RPMI7951 (cell line): ENCODE results near the gene CZIB. TPM values are rescaled to one million over a fixed set of nuclear protein-coding genes. Genes with fewer than 3 reads are reported as not detected.
A peak's percentile ranks its signal among the peaks of the same experiment; 100 is the strongest.
"Not testable (repeated sequence)": the region's sequence is repeated elsewhere in the genome, so short reads cannot be mapped to it uniquely, and the experiment has no call there.

ENCODE experiments used
- DNase-seq: peaks from one replicate; pipeline ENCODE4 v3.0.0-alpha.2; 2012; ENCODE audit warnings: low read depth
- total RNA-seq: library from RNA; depleted of rRNA; stranded (reverse); fragments of >200 nt; shearing (Covaris generic); gene quantifications from 2 replicates; pipeline ENCODE4 v1.2.3, GENCODE V29; 2014; rRNA removed

Gene CZIB
- total RNA-seq, 1 experiment from 2014 or later, result 53.5 TPM

DNA sequence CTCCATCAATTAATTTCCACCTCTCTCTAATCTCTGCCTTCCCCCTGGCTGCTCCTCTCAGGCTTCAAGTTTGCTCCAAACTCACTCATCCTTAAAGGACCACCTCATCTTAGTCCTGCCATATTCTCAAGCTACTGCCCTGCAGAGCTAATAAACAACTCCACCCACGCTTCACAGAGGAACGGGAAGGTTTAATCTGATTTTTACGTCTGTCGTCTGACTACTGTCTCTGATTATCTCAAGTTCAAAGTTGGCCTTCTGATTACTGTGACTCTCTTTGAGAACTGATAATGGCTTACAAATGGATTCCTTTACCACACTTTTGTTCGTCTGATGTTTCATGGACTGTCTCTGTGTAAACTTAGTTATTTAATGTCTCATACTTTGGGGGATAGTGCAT lies 31.4 kb downstream of the CZIB start:
- DNase-seq, result no peak

DNA sequence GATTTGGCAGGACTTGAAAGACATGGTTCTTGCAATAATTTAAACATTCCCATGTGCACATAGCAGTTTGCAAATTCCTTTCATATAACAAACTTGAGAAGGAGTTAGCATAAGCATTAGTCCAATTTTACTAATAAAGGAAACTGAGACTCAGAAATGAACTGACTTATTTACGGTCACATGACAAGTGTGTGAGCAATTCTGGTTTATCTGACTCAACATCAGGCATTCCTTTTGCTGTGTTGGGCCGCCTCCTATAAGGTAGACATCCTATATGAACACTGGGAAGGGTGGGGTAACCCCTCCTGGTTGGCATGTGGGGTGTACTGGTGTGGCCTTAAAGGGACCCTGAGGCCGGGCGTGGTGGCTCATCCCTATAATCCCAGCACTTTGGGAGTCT lies 32.3 kb downstream of the CZIB start:
- no peak for DNase-seq

DNA sequence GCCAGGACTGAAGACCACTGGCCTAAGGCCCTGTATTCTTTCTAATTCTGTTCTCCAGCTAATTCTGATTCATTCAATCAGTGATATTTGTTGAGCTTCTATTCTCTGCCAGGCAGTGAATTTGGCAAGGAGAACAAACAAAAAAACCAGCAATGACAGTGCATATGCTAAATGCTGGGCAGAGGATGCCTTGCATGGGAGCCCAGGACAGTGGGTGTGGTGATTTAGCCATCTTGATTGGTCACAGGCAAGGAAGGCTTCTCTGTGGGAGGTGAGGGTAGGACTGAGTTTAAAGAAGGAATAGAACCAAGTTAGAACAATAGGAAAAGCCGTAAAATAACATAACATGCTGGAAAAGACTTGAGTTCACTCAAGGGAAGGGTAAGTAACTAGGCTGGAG lies 33.0 kb downstream of the CZIB start:
- no peak for DNase-seq

DNA sequence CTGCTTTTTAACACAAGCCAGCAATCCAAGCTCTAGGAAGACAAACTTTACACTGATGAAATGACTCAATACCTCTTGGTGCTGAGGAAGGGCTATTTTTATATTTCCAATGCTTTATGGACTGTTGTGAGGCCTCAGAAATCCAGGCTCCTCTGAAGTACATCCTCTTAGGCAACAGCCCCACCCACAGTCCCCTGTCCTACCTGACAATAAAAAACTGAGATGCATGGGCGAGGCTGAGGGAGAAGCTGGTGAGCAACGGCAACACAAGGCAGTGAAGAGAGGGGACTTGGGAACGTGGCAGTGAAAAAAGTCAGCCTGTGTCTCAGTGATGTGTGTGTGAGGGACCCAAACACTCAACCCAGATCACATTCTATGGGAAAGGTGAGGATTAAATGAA lies 33.9 kb downstream of the CZIB start:
- no peak for DNase-seq

DNA sequence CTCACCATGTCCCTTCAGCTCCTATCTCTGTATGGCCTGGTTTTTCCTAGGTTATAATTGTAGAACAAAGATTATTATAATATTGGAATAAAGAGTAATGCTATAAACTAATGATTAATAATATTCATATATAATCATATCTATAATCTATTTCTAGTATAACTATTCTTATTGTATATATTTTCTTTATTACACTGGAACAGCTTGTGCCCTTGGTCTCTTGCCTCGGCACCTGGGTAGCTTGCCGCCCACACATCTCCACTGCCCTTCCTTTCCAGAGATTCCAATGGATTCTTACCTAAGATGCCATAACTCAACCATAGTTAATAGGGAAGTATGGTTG lies 34.5 kb downstream of the CZIB start:
- DNase-seq, result not testable (repeated sequence)

DNA sequence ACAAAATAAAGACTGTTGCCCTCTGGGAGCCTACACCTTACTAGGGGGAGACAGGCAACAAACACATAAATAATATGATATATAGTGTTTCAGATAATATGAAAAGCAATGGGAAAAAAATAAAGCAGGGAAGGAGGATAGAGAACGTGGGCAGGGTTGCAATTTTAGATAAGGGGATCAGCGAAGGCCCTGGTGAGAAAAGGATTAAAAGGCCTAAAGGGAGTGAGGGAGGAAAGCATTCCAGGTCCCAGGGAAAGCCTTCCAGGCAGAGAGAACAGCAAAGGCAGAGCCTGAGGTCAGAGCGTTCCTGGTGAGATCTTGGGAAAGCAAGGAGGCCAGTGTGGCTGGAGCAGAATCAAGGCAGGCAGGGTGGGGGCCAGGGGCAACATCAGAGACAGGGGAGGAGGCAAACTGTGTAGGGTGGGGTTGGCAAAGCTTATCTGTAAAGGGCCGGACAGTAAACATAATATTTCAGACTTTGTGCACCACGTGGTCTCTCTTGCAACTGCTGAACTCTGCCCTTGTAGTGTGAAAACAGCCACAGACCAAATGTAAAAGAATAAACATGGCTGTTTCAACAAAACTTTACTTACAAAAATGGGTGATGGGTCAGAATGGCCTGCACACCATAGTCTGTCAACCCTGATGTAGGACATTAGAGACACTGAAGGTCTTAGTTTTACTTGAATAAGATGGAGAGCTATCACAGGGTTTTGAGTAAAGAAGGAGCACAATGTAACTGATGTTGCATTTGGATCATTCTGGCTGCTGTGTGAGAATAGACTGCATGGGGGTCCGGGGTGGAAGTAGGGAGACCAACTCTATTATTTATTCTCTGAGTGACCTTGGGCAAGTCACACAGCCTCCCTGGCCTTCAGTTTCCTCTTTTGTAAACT lies 37.1 kb downstream of the CZIB start:
- DNase-seq, result no peak

DNA sequence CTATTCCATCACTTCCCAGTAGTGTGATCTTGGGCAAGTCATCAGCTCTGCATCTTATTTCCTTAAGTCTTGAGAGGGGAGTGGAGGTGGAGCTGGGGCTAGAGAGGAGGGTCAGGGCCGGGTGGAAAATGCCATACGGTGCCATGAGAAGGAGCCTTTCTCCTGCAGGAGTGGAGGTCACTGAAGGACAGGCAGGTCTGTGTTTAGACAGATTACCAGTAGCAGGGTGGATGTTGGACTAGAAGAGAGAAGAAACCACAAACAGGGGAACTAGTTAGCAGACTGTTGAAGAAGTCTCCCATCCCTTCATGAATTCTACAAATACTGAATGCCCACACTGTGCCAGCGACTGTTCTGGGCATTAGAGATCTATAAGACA lies 37.7 kb downstream of the CZIB start:
- DNase-seq, result no peak

DNA sequence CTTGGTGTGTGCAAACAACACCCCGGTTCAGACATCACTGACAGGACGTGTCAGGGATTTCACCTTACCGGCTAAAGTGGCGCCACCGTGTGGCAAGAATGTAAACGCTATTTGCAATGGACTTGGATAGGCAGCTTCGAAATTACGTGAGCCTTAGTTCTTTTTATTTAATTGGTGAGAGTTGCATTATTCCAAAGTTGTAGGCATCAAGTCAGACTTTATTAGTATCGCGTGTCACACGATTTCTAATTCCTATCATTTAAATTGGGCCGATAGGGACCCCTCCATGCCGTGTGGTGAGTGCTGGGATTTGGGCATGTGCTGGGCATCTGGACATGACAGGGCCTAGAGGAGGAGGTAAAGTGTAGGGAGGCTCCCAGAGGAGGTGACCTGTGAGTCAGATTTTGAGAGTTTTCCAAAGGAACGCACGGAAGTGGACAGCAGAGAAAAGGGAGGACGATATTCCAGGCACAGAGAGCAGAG lies 38.3 kb downstream of the CZIB start:
- DNase-seq, result peak; percentile 78

DNA sequence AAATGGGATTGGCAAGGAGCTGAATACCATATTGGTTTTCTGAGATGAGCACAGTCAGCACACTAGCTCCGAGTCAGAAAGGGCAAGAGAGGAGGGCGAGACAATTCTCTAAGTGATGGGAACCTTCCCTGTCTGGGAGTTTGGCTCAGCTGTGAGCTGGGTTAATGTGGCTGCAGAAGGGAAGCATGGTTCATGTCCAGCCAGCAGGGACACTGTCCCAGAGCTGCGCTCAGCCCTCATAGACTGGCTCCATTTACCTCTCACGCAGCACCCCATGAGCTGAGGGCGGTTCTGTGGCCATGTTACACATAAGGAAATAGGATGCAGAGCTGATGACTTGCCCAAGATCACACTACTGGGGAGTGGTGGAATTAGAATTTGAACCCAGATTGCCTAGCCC lies 39.5 kb downstream of the CZIB start:
- no peak for DNase-seq

DNA sequence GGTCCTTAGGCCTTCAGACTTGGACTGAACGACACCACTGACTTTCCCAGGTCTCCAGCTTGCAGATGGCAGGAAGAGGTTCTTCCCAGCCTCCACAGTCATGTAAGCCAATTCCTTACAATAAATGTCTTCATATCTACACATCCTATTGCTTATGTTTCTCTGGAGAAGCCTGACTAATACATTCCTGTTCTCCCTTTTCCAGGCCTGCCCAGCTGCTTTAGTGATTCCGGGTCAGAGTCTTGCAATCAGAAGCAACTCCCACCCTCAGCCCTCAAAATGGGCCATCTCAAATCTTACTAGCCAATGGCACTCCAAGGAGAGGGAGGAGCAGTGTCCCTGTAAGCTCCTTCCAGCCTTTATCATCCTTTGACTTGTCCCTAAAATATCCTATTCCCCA lies 40.2 kb downstream of the CZIB start:
- DNase-seq, result no peak

DNA sequence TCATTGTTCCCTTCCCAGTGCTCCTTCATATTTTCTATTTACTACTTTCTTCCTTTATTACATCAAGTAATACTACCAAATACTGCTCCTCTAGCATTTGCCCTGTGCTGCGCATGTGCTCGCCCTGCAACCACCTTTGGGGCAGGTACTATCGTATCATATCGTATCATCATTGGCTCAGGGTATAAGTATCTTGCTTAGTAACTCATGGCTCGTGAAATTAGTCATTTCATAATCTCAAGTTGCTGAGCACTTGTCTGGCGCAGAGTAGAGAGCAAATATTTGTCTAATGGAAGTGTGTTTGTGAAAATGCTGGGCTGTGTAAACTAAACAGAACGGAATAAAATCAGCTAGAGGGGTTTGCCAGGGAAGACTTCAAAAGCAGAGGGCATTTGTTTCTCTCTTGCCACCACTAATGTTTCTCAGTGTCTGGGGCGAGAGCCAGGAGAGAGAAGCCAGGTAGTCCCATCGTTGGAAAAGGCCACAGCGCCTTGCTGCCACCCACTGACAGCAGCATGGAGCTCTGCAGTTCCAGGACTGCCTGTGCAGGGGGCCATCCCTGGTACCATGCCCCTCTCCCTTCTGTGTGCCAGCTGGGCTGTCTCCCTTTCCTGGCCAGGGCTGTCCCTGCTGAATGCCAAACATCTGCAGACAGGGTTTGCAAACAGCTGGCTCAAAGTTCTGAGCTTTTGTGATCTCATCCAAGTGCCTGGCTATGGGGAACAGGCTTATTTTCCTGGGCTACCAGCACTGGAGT lies 43.8 kb downstream of the CZIB start:
- no peak for DNase-seq

DNA sequence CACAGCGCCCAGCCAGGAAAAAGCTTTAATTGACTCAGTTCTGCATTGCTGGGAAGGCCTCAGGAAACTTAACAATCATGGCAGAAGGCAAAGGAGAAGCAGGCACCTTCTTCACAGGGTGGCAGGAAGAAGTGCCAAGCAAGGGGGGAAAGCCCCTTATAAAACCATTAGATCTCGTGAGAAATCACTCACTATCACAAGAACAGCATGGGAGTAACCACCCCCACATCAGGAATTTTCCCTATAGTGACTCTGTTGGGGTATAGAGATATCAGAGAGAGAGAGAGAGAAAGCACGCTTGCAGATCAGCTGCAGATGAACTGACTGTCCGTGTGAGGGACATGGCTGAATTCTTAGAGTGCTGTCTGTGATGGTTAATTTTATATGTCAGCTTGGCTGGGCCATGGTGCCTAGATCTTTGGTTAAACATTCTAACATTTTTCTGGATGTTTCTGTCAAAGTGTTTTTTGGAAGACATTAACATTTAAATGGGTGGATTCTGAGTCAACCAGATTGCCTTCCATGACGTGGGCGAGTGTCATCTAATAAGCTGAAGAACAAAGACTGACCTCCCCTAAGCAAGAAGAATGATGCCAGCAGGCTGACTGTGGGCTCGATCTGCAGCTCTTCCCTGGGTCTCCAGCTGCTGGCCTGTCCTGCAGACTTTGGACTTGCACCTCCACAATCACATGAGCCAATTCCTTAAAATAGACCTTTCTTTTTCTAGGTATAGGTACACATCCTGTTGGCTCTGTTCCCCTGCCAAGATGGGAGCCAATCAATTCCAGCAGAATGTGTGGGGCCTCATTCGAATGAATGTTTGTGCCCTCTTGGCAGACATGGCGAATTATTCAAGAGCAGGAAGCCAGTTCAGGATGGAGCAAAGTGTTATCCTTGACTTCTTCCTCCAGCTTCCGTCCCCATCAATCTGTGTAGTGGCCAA lies 45.2 kb downstream of the CZIB start:
- no peak for DNase-seq

DNA sequence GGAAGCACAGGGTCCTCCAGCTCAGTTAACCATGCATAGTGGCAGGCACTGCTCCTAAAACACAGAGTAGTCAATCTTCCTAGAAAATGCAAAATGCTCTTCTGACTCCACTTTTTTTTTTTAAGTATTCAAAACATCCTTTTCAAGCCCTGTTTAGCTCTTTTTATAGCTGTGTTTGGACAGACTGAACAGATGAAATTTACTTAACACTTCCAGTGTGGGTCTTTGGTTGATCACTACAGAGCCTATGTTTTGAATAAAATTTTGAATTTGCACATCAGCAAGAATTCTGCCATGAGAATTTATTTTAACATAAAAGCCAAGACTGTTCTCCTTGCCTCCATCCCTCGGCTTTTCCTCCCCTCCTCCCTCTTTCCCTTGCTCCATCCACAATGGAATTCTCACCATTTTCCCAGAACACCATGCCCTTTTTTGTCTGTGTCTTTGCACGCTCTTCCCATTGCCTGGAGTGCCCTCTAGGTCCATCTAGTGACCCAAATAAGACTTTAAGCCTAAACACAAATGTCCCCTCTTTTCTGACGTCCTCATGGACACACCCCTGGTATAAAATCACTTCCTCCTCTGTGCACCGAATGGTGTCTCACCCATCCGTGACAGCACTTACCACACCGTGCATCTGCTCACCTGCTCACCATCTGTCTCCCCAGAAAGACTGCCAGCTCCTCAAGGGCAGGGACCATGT lies 47.9 kb downstream of the CZIB start:
- peak; percentile 78 for DNase-seq

DNA sequence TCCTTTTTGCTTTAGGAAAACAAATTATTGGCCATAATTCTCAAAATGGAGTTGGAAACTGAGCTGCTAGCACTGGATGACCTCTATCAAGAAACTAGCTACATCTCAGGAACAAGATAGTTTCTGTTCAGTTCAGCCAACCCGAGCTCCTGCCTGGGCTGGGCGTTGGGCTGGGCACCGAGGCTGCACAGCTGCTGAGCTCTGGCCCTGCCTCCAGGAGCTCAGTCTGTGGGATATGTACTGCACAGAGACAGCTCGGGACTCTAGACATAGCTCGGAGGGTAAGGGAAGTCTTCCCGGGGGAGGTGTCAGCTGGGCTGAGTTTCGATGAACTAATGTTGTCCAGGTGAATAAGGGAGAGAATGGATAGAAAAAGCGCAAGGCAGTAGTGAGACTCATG lies 53.5 kb downstream of the CZIB start:
- DNase-seq, result no peak

DNA sequence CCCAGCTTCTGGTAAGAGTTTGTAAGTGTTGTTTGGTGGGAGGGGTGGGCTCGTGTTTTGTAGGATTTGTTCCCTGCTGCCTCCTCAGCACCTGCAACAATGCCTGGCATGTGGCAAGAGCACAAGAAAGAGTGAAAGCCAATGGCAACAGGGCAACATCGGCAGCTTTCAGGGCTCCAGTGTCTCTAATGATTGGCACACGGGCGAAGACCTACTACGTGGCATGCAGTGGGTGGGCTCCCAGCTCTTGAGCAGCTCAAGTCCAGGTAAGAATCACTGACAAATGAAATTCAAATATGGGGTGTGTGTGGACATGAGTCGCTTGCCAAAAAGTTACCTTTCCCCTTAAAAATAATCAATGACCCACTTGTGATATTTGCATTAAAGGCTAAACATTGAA lies 54.1 kb downstream of the CZIB start:
- DNase-seq, result no peak

DNA sequence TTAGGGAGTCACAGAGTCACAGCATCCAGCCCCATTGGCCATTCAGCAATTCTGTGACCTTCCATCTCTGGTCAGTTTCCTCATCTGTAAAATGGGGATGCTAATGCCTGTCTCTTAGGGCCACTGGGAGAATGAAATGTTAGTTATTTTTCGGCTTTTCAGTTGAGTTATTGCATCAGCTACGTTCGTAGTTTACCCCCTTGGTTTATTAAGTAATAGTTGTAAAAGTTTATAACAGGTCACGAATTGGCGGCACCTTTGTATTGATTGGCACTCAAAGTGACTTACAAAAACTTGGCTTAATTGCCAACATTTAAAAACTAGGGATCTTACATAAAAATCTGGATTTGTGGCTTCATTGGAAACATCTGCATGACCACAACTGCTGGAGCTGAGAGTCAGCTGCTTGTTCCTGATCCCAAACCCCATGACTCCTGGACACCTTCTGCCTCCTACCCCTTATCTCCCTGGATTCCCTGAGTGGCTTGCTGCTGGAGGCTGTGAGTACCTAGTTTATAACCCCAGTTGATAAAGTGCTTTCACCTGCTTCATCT lies 54.9 kb downstream of the CZIB start:
- no peak for DNase-seq

Other genes starting within 250 kb of the CZIB start
- gene PODN, start 158.4 kb downstream of the CZIB start, total RNA-seq, result 0.36 TPM in 1 of 2 replicates, not detected in the other
- not detected in 2 replicates for gene SLC1A7, start 78.0 kb downstream of the CZIB start, total RNA-seq
- 17.4 and 19.1 TPM in 2 replicates for gene CPT2, start 23.8 kb downstream of the CZIB start, total RNA-seq
- gene MAGOH, start 17.9 kb upstream of the CZIB start, total RNA-seq, result 44.5 and 61.4 TPM in 2 replicates
- 35.4 and 39.2 TPM in 2 replicates for gene LRP8, start 107.4 kb upstream of the CZIB start, total RNA-seq
- not detected in 2 replicates for gene DMRTB1, start 238.8 kb upstream of the CZIB start, total RNA-seq